HG03064 (cell line): Measurements from ENCODE around the gene KIF26B.

ENCODE experiments used
- ATAC-seq: cut with Tn5 transposase; IDR thresholded peaks from one replicate; pipeline ENCODE4 v1.9.1; 2021; ENCODE audit warnings: low read depth; ENCODE audit not compliant: unreplicated experiment

KIF26B gene

GRCh38 chr1:245131026-245131393 is 23.8 kb upstream of the KIF26B start:
- no peak for ATAC-seq

GRCh38 chr1:245132771-245133170 is 22.0 kb upstream of the KIF26B start:
- no peak for ATAC-seq

- no peak for ATAC-seq
Observed at GRCh38 chr1:245133995-245134715, 20.6 kb upstream of the KIF26B start.

GRCh38 chr1:245142171-245142798 is 12.5 kb upstream of the KIF26B start:
- no peak for ATAC-seq

DNA sequence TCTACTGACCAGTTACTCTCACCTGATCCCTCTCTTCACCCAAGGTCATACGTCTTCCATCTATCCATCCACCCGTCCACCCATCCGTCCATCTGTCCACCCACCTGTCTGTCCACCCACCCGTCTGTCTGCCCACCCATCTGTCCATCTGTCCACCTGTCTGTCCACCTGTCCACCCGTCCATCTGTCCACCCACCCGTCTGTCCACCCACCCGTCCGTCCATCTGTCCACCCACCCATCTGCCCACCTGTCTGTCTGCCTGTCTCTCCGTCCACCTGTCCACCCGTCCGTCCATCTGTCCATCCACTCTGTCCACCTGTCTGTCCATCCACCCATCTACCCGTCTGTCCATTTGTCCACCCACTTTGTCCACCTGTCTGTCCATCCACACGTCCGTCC is 11.8 kb upstream of the KIF26B start:
- ATAC-seq, result no peak

GRCh38 chr1:245143849-245144248 is 10.9 kb upstream of the KIF26B start:
- no peak for ATAC-seq

GRCh38 chr1:245148069-245148468 is 6.7 kb upstream of the KIF26B start:
- ATAC-seq, result no peak

DNA sequence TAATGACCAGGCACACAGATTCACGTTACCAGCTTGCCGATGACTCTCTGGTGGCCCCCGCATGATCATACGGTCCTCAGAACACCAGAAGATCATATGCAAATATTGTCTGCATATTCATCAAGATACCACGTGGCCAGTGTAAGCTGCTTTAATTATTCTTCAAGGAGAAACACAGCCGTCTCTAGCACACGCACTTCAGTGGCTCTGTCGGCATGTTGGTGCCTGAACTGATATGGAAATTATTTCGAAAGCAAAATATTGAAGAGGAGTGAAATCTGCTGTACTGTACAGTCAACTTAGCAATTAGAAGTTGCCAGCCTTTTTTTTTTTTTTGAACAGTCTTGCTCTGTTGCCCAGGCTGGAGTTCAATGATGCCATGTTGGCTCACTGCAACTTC is 5.9 kb upstream of the KIF26B start:
- ATAC-seq, result no peak

GRCh38 chr1:245153081-245153551 is 1.7 kb upstream of the KIF26B start:
- no peak for ATAC-seq

DNA sequence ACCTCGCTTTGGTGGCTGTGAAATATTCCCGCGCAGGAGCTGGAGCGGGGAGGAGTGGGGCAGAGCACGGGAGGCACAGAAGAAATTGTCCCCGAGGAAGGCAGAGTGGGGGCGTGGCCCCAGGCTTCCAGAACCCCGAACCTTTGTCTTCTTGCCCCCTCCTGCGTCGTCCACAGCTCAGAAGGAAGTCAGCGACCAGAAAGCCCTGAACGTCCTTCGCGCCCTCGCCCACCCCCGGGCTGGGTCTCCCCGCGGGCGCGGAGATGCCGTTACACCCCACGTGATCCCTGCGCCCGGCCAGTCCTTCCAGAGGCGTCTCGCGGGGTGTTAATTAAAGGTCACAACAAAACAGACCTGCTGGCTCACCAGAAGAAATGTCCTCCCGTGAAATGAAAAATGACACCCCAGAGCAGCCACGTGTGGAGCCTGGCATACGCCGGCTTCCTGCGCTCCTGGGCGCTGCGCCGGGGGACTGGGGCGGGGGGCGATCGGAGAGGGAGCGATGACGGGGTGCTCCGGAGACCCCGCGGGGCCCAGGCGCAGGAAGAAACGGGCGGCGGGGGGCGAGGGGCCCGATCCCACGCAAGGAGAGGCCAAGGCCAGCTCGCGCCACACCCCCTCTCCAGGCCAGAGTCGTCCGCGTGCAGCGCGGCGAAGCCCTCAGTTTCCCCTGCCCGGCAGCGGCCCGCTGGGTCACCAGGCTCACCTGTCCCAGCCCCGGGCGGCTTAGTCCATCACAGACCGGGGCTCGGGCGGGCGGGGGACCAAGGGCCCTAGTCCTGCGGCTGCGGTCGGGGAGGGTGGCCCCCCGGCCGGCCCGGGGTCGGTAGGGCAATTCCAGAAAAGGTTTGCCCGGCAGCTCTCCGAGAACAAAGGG is 995 bp upstream of the KIF26B start:
- no peak for ATAC-seq

GRCh38 chr1:245155272-245156040 is 671 bp downstream of the KIF26B start:
- ATAC-seq, result no peak

GRCh38 chr1:245156041-245156735 is 1.4 kb downstream of the KIF26B start:
- ATAC-seq, result peak; percentile 84

DNA sequence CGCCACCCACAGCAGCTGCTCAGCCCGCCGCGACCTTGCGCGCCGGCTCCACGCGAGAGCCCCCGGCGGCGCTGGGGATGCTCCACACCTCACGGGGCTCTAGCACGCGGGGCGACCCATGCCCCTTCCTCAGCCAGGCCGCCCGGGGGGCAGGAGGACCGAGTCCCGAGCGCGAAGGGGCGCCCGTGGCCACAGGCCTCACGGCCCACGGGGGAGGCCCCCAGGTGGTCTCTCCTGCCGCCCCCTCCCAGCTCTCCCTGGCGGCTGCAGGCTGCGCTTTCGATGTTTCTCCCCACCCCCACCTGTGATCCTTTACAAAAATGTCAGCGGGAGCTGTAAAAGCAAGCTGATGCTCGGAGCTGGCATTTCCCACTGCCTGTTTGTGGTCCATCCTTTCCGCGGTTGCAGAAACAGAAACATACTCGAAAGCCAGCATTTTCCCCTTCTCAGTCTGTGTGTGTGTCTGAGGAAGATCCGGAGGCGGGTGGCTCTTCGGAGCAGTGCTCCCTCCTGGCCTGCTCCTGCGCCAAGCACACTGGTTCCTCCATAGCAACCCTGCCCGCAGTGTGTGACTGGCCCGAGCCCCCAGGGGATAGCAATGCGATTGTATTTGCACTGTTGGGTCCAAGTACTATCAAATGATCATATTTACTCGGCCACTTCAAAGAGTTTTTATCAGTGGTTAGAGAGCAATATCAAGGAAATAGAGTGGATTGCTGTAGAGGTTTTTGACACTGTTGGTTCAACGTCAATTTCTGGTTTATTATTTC is 2.1 kb downstream of the KIF26B start:
- ATAC-seq, result no peak

DNA sequence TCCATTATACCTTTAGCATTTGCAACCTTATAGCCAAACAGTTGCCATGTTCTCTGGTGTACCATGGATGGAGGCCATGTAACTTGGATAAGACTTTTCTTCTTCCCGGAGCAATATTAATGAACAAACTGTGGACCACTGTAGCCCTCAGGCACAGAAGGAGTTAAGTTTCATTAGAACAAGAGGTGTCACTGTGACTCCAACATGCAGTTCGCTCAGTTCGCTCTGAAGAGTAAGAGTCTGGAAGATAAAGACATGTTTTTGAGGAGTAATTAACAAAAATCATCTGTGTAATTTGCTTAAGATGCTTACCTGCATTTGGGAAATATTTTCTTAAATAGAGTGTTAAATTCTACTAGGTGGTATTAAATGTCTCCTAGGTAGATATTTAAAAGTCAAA is 4.1 kb downstream of the KIF26B start:
- no peak for ATAC-seq

- ATAC-seq, result no peak
Observed at GRCh38 chr1:245160288-245160687, 5.5 kb downstream of the KIF26B start.

- ATAC-seq, result no peak
Observed at GRCh38 chr1:245160741-245161400, 6.1 kb downstream of the KIF26B start.

- ATAC-seq, result no peak
Observed at GRCh38 chr1:245161866-245162265, 7.1 kb downstream of the KIF26B start.

DNA sequence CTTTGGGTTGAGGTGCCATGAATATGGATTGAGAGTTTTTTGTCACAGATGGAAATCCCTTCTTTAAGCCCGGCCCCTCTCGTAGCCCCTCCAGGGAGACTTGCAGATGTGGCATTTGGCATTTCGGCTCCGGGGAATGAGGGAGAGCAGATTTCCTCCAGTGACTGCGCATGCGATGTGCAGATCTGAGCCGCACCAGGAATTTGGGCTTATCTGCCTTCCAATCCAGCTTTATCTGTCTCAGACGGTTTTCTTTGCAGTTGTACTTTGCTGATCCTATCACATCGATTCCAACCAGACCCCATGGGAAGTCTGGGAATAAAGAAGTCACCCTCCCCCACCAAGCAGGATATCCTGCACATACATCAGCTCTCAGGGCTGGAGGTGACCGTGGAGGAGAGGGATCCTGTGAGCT is 11.7 kb downstream of the KIF26B start:
- no peak for ATAC-seq

GRCh38 chr1:245168086-245168485 is 13.3 kb downstream of the KIF26B start:
- no peak for ATAC-seq
